Fibroblast of the aortic adventitia (primary cell): ENCODE measurements around the gene DOCK11. TPM values are rescaled to one million over a fixed set of nuclear protein-coding genes. Genes with fewer than 3 reads are reported as not detected.
"Not testable (repeated sequence)": the region's sequence is repeated elsewhere in the genome, so short reads cannot be mapped to it uniquely, and the experiment has no call there.

Experiments
- DNase-seq: peaks from one replicate; pipeline ENCODE4 v3.0.0-alpha.2; 2010; ENCODE audit warnings: low read depth
- H3K4me3 ChIP-seq: 2 replicates; pipeline ENCODE4 v1.5.1; 2011; ENCODE audit warnings: low read depth, mild to moderate bottlenecking, control low read depth, low read length, moderate library complexity
- small RNA-seq: library from RNA; depleted of rRNA; stranded (forward); fragments of <200 nt; gene quantifications from one replicate; pipeline ENCODE3, GENCODE V24; 2012
- total RNA-seq: library from RNA; depleted of rRNA; stranded (reverse); fragments of >200 nt; gene quantifications from 2 replicates; pipeline ENCODE4 v1.2.3, GENCODE V29; 2012; ENCODE audit warnings: low replicate concordance
- TF ChIP-seq, protein P1 (sequence below): IDR thresholded peaks from 2 replicates; pipeline ENCODE4 v1.5.1; 2011; ENCODE audit warnings: mild to moderate bottlenecking, low read length, control low read depth, inconsistent platforms; ENCODE audit not compliant: insufficient read depth

Gene DOCK11
- total RNA-seq, 1 donor: 34.8 TPM

DNA sequence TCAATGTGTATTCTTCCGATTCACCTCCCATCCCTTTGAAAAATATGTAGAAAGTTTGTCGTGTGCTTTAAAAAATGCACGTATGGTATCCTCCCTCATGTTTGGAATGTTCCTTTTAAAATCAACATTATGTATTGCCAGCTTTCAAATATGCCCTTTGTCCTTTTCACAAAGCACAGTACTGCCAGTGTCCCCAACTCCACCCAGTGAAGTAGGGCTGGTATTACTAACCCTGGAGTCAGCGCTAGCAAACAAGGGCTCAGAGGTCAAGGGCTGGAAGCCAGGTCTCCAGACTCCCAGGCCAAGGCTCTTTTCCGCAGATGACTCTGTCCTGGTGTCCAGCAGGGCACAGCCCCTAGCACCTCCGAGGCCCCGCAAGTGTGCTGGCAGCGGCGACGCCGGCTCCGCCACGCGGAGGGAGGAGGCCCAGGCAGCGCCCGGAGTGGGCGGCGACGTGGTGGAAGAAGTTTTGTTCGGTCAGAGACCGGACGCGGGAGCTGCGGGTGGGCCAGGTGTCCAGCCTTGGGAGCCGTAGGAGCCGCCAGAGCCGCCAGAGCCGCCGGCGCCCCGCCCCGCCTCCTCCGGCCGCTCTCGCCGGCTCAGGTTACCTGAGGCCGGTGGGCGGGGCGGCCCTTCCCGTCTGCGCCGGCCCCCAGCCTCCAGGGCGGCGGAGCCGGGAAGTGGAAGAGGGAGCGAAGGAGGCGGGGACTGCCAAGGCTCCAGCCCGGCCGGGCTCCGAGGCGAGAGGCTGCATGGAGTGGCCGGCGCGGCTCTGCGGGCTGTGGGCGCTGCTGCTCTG is 231.5 kb downstream of the DOCK11 start, which contains the start of gene IL13RA1:
IL13RA1 (plus strand) TSS at position 720 of the 799 bp plus-strand sequence; CDS start at position 753, 33 bp downstream.
- DNase-seq: peak; percentile 65
- TF ChIP-seq, protein P1, sequence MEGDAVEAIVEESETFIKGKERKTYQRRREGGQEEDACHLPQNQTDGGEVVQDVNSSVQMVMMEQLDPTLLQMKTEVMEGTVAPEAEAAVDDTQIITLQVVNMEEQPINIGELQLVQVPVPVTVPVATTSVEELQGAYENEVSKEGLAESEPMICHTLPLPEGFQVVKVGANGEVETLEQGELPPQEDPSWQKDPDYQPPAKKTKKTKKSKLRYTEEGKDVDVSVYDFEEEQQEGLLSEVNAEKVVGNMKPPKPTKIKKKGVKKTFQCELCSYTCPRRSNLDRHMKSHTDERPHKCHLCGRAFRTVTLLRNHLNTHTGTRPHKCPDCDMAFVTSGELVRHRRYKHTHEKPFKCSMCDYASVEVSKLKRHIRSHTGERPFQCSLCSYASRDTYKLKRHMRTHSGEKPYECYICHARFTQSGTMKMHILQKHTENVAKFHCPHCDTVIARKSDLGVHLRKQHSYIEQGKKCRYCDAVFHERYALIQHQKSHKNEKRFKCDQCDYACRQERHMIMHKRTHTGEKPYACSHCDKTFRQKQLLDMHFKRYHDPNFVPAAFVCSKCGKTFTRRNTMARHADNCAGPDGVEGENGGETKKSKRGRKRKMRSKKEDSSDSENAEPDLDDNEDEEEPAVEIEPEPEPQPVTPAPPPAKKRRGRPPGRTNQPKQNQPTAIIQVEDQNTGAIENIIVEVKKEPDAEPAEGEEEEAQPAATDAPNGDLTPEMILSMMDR: no peak
- H3K4me3 ChIP-seq: peak within 1 kb of the TSS; percentile 67

DNA sequence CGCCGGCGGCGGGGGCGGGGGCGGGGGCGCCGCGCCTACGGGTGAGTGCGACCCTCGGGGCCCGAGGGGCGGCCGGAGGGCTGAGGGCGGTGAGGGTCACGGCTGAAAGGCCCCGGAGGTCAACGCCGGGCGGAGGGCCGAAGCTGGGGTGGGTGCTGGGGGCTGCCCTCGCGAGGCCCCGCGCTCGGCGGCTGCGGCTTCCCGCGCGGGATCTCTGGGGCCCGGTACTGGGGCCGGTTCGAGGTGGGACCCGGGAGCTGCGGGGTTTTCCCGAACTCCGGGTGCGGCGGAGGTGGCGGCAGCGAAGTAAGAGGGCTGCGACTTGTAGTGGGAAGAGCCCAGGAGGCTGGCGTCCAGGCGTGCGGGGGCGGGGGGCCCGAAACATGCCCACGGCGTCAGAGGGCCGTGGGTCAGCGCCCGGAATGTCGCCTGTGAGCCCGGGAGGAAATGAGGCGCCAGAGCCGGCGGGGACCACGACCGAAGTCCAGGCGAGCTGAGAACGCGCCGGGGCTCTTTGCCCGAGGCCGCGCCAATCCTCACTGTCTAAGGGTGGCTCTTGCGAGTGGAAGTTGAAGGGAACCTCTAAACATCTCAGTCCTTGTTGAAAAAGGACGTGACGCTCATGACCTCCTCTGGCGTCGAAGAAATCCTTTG is 232.2 kb downstream of the DOCK11 start:
- peak; percentile 17 for DNase-seq
- TF ChIP-seq, protein P1: no peak
- H3K4me3 ChIP-seq: peak overlapping the region; percentile 67

DNA sequence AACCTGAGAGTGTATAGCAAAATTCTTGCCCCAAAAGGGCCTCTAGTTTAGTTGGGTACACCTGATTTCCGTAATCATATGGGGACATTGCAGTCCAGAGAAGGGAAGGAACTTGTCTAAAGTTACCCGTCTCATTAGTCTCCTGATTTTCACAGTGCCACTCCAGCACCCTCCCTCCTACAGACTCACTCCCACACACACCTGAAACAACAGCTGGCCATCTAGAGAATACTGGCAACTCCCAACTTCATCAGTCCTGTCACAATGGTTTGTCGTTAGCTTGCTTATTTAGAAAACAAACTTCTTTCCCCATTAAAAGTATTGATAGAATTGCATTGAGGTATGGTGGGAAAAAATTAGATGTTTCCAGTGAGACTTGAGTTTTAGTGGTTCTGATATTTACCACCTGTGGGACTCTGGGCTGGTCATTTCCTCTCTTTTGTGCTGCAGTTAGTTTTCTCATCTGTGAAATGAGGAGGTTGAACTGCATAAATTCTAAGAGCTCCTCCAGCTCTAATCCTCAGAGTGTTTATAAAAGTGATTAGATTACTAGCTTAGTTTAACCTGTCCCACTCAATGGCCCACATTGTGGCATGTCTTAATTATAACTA is 233.5 kb downstream of the DOCK11 start:
- peak overlapping the region; percentile 67 for H3K4me3 ChIP-seq
- TF ChIP-seq, protein P1: no peak

DNA sequence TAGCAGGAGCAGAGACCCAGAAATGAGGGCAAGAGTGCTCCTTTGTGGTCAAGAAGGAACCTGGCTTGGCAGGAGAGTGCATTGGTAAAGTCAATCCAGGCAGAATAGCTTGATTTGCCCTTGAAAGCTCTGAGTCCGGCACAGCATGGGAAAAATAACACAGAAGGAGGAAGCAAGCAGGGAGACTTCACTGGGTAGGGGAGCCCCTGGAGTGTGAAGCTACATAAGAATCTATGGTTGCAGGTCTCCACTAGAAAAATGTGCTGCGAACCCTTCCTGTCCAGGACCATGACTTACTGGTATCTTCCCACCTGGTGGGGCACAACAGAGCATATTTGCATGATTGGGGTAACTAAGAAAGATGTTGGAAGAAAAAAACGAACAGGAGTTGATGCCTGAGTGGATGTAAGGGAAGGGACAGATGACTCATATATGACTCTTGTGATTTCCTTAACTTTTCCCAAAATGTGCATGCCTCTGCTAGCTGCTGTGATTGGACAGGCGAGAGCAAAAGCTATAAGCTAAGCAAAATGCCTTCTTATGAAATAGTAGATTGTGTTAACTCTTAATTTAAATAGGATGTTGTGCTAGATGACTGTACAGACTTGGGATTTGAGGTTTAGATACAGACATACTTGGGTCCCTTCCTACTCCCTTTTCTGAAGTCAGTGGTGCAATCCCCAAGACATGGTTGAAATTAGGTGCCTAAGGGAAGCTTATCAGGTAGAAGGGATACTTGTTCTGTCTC is 235.1 kb downstream of the DOCK11 start:
- peak; percentile 81 for DNase-seq
- TF ChIP-seq, protein P1: no peak

More for the DNA sequence above, 233.5 kb downstream of the DOCK11 start:
- no peak for DNase-seq

DNA sequence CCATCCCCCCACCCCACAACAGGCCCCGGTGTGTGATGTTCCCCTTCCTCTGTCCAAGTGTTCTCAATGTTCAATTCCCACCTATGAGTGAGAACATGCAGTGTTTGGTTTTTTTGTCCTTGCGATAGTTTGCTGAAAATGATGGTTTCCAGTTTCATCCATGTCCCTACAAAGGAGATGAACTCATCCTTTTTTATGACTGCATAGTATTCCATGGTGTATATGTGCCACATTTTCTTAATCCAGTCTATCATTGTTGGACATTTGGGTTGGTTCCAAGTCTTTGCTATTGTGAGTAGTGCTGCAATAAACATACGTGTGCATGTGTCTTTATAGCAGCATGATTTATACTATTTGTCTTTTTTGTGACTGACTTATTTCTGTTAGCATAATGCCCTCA is 236.9 kb downstream of the DOCK11 start:
- not testable (repeated sequence) for H3K4me3 ChIP-seq, DNase-seq

More for the DNA sequence above, 235.1 kb downstream of the DOCK11 start:
- H3K4me3 ChIP-seq: no peak overlapping the region

DNA sequence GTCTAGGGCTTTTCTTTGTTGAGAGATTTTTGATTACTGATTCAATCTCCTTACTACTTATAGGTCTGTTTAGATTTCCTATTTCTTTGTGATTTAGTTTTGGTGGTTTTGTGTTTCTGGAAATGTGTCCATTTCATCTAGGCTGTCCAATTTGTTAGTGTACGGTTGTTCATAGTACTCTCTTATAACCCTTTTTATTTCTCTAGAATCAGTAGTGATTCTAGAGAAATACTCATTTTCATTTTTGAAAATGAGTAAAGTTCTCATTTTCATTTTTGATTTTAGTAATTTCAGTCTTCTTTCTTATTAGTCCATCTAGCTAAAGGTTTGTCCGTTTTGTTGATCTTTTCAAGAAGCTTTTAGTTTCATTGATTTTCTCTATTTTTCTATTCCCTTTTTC is 239.3 kb downstream of the DOCK11 start:
- TF ChIP-seq, protein P1: no peak
- H3K4me3 ChIP-seq: no peak overlapping the region
- no peak for DNase-seq

Small RNA genes within 50 kb of the gene (small RNA-seq; reads per million reads assigned to genes)
- gene RF00019: not detected

Other genes with a start within 250 kb of the DOCK11 start
- gene WDR44, start 149.7 kb upstream of the DOCK11 start, total RNA-seq: 20.9 and 25.3 TPM in 2 replicates
- 52.7 and 66.8 TPM in 2 replicates for gene IL13RA1, start 231.8 kb downstream of the DOCK11 start, total RNA-seq